ENCODE data around the gene KRTAP4-12.
"Not testable (repeated sequence)": the region's sequence is repeated elsewhere in the genome, so short reads cannot be mapped to it uniquely, and the experiment has no call there.

Gene KRTAP4-12

DNA sequence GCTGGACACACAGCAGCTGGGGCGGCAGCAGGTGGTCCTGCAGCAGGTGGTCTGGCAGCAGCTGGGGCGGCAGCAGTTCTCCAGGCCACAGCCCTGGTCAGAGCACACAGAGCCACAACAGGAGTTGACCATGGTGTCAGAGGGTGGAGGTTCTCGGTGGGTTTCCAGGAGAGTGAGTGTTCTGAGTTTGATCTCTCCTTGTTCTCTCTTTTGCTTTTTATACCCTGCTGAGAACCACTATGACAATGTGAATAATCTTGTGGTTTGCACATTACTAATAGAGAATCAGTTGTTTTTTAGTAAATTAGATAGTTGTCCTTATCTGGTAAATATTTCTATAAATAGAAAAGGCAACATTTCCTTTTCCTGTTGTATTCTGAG lies at the start of gene KRTAP4-12:
Gene KRTAP4-12 (minus strand): TSS at position 192 of the 381 bp plus-strand sequence. CDS start 60 bp downstream, at position 132.
- DNase-seq, result not testable (repeated sequence)

DNA sequence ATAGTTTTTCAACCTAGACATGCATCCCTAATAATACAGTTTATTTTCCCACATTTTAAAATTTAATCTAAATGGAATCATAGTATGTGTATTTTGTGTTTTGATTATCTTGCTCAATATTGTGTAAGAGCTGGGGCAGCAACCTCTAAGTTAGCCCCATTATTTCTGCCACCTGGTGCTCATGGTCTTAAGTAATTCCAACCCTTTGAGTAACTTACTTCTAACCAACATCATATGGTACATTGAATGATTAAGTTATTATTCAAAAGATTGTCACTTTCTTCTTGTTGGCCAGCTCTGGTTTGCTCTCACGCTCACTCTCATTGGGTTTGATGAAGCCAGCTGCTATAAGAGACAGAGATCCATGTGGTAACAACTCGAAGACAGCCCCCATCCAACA lies 47.9 kb upstream of the KRTAP4-12 start:
- no peak for DNase-seq

DNA sequence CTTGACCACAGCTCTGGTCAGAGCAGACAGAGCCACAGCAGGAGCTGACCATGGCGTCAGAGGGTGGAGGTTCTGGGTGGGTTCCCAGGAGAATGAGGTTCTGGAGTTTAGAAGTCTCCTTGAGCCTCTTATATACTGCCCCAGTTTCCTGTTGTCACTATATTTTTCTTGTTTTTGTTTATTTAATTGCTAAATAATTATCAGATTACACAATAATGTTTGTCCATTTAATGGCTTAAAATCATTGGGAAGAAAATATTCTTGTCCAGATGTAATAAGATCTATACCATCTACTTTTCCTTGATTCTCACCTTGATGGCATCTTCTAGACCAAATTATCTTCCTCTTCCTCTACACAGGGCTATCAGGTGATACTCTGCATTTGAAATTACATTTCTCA lies 44.1 kb upstream of the KRTAP4-12 start, which contains the start of gene KRTAP4-3:
Gene KRTAP4-3 (minus strand): TSS at position 101 of the 400 bp plus-strand sequence. CDS start 49 bp downstream, at position 52.
- DNase-seq, result no peak

DNA sequence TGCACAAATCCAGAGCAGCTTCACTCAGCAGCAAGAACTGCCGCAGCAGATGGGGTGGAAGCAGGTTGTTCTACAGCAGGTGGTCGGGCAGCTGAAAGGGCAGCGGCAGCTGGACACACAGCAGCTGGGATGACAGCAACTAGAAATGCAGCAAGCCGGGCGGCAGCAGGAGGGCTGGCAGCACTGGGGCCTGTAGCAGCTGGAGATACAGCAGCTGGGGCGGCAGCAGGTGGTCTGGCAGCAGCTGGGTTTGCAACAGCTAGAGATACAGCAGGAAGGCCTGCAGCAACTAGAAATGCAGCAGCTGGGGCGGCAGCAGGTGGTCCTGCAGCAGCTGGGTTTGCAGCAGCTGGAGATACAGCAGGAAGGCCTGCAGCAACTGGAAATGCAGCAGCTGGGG lies 43.6 kb upstream of the KRTAP4-12 start:
- no peak for DNase-seq

DNA sequence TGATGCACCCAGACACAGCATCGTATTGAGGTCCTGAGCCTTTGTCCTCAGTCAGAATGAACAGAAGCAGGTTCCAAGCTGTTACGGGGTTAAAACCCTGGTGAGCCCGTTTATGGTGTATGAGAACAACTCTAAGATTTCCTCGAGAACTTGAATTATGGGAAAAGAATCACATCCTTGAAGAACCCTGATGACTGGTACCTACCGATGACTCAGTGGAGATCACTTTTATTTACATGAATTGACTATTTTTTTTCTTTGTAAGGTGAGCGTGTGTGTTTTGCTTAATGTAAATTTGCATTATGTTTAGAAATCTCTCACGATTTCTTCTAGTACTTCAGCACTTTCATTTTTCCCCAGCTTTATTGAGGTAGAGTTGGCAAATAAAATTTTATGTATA lies 39.8 kb upstream of the KRTAP4-12 start:
- no peak for DNase-seq

DNA sequence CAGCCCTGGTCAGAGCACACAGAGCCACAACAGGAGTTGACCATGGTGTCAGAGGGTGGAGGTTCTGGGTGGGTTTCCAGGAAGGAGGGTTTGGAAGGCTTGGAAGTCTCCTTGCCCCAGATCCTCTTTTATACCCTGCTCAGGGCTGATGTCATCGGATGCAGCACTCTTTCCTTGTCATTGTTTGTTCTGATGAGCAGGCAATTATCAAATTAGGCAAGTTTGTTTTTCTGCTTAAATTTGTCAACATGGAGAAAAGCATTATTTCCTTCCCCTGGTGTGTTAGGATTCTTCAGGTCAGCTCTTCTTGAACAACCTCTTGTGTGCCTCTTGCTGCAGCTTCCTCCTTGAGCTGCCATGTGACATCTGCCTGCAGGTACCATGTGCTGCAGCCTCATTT lies 36.7 kb upstream of the KRTAP4-12 start, which contains the start of gene KRTAP4-4:
Gene KRTAP4-4 (minus strand): TSS at position 101 of the 400 bp plus-strand sequence. CDS start 57 bp downstream, at position 44.
- no peak for DNase-seq

DNA sequence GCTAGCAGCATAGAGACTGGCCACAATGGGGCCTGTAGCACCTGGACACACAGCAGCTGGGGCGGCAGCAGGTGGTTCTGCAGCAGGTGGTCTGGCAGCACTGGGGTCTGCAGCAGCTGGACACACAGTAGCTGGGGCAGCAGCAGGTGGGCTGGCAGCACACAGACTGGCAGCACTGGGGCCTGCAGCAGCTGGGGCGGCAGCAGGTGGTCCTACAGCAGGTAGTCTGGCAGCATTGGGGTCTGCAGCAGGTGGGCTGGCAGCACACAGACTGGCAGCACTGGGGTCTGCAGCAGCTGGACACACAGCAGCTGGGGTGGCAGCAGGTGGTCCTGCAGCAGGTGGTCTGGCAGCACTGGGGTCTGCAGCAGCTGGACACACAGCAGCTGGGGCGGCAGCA lies 36.2 kb upstream of the KRTAP4-12 start:
- not testable (repeated sequence) for DNase-seq

DNA sequence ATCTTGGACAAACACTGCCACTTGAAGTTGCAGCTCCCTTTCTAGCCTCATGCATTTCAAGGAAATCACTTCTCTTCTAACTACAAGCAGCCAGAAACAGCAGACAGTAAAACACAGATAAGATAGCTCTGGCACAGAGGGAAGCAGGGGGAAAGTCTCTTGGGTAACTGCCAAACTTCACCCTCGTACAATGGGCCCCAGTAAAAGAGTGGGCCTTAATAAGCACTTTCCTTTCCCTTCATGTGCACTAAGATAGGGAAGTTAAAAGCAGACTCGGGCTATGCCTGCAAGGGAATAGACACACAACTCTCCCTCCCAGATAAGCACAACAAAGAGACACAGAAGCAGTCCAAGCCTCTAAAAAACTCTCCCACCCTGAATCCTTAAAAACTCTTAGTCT lies 29.9 kb upstream of the KRTAP4-12 start:
- peak; percentile 45 for DNase-seq

DNA sequence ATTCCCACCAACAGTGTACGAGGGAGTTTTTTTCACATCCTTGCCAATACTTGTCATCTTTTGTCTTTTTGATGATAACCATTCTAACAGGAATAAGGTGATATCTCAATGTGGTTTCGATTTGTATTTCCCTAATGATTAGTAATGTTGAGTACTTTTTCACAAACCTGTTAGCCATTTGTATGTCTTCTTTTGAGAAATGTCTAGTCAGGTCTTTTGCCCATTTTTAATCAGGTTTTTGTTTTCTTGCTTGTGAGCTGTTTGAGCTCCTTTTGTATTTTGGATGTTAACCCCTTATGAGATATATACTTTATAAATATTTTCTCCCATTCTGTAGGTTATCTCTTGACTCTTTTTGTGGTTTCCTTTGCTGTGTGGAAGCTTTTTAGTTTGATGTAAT lies 27.5 kb upstream of the KRTAP4-12 start:
- no peak for DNase-seq

DNA sequence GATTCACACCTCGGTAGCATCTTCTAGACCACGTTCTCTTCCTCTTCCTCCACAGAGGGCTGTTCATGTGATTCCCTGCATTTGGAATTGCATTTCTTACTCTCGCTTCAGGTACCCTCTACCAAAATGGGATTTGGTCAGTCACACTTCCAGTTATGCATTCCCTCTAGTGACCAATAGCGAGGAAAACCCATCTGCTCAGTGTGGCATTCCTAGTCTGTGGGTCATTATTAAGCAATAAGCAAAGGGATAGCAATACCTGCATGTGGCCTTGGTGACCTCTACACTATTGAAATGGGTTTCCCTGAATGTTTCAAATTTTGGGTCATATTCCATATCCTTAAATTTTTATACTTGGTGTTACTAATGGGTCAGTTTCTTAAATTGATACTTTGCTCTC lies 26.0 kb upstream of the KRTAP4-12 start:
- no peak for DNase-seq

DNA sequence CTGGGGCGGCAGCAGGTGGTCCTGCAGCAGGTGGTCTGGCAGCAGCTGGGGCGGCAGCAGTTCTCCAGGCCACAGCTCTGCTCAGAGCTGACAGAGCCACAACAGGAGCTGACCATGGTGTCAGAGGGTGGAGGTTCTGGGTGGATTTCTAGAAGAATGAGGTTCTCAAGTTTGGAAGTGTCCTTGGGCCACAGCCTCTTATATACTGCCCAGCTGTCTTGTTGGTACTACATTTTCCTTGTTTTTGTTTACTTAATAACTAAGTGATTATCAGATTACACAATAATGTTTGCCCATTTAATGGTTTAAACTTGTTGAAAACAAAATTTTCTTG lies 25.6 kb upstream of the KRTAP4-12 start, which contains the start of gene KRTAP4-5:
Gene KRTAP4-5 (minus strand): TSS at position 174 of the 334 bp plus-strand sequence. CDS start 58 bp downstream, at position 116.
- no peak for DNase-seq

DNA sequence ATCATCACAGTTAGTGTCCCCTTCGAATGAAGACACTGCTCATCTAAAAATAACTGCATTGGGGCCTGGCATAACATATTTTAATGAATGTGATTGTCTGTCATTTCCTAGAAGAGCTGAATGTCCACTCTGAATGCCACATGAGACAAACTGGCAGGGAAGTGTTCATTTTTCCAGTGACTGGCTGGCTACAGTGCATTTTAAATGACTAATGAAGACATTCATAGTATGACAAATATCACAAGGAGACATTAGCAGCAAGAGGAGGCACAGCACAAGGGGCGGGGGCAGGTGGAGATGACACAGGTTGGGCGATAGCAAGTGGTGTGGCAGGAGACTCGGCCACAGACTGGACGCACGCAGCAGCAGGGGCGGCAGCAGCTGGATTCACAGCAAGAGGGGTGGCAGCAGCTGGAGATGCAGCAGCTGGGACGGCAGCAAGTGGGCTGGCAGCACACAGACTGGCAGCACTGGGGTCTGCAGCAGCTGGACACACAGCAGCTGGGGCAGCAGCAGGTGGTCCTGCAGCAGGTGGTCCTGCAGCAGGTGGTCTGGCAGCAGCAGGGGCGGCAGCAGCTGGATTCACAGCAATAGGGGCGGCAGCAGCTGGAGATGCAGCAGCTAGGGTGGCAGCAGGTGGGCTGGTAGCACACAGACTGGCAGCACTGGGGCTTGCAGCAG lies 25.1 kb upstream of the KRTAP4-12 start:
- not testable (repeated sequence) for DNase-seq

DNA sequence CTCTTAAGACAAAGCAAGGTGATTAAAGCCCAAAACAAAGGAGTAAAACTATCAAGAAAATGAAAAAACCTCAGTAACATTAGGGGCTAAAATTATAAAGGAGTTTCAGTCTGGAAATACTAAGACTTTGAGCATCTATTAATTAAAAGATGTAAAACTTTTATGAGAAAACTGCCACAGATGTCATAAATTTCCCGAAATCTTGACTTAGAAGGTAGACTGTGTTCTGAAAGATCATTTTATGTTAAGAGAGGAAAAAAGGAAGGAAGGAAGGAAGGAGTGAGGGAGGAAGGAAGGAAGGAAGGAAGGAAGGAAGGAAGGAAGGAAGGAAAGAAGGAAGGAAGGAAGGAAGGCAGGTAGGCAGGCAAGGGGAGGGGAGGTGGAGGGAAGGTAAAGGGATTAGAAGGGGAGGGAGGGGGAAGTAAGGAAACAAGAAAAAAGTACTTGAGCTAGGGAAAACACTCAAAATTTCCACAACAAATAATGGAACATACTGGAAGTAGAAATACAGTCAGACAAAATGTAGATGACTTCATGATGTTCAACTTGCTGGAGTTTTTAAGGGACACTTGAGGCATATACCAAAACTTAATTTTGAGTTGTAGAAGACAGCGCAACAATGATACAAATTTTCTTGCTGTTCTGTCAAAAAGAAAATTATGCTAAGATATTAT lies 23.7 kb upstream of the KRTAP4-12 start:
- DNase-seq, result no peak

DNA sequence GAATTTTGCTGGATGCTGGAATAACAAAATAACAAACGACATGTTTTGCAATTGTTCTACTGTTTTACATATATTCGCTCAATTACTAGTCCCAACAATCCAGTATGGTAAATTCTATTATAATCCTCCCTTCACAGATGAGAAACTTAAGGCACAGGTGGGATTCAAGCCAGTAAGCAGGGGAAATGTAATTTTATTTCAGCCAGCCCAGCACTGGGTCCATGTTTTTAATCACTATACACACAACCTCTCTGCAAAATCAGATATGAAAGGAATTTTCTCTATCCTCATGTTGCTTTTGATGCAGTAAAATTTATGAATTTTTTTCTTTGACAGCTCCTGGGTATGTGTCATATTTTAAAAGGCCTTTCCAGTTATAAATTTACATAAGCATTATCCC lies 21.3 kb upstream of the KRTAP4-12 start:
- no peak for DNase-seq

DNA sequence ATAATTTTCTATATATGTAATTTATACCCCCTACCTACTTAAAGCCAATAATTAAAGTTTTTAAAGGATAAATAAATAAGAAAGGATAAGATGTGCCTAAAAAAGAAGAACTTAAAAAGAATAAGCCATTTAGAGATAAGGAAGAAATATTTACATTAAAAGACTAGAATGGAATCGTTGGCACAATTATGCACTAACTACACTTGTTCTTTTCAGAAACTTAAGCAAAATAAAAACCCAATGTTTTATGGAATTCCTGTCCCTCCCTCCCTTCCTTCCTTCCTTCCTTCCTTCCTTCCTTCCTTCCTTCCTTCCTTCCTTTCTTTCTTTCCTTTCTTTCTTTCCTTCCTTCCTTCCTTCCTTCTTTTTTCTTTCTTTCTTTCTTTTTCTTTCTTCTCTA lies 20.9 kb upstream of the KRTAP4-12 start:
- no peak for DNase-seq

DNA sequence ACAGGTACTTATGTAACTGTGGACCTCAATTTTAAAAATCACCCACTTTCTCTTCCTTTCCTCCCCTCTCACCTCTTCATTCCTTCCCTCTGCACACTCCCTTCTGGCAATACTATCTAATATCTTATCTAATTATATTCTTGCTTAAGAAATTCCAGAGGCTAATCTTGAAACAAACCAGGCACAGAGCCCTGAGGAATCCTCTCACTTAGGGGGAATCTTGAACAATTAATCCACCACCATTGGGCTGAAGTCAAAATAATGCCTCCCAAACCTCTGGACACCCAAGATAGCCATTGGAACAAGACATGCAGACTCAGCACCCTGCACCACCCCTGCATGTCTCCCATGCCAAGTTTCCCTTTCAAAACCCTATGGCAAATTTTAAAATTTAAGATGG lies 17.4 kb upstream of the KRTAP4-12 start:
- DNase-seq, result no peak

DNA sequence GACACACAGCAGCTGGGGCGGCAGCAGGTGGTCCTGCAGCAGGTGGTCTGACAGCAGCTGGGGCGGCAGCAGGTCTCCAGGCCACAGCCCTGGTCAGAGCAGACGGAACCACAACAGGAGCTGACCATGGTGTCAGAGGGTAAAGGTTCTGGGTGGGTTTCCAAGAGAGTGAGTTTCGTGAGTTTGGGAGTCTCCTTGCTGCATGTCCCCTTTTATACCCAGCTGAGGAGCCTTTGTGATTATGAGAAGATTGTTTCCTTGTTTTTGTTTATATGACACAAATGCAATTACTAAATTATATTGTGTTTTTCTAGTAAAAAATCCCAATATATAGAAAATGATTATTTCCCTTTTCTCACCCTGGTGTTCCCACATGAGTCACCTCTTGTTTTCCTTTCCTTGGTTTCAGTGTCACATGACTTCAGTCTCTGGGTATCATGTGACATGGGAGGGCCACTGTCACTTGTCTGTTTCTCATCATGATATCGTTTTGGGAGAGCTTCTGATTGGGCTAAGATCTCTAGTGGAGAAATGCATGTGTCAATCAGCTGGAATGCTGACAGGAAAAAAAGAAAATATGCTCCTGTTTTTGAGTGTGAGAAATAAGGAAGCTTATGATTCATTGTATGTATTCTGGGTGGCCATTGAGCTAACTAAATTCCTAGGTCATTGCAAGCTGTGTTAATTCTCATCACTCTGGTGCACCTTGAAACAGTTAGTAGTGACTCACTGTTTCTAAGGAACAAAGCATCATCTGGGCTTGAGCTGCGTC lies 16.6 kb upstream of the KRTAP4-12 start, which contains the start of gene KRTAP4-6:
Gene KRTAP4-6 (minus strand): TSS at position 185 of the 772 bp plus-strand sequence. CDS start 57 bp downstream, at position 128.
- DNase-seq, result no peak

DNA sequence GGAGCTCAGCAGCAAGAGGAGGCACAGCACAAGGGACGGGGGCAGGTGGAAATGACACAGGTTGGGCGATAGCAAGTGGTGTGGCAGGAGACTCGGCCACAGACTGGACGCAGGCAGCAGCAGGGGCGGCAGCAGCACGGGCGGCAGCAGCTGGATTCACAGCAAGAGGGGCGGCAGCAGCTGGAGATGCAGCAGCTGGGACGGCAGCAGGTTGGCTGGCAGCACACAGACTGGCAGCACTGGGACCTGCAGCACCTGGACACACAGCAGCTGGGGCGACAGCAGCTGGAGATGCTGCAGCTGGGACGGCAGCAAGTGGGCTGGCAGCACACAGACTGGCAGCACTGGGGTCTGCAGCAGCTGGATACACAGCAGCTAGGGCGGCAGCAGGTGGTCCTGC lies 15.9 kb upstream of the KRTAP4-12 start:
- not testable (repeated sequence) for DNase-seq

DNA sequence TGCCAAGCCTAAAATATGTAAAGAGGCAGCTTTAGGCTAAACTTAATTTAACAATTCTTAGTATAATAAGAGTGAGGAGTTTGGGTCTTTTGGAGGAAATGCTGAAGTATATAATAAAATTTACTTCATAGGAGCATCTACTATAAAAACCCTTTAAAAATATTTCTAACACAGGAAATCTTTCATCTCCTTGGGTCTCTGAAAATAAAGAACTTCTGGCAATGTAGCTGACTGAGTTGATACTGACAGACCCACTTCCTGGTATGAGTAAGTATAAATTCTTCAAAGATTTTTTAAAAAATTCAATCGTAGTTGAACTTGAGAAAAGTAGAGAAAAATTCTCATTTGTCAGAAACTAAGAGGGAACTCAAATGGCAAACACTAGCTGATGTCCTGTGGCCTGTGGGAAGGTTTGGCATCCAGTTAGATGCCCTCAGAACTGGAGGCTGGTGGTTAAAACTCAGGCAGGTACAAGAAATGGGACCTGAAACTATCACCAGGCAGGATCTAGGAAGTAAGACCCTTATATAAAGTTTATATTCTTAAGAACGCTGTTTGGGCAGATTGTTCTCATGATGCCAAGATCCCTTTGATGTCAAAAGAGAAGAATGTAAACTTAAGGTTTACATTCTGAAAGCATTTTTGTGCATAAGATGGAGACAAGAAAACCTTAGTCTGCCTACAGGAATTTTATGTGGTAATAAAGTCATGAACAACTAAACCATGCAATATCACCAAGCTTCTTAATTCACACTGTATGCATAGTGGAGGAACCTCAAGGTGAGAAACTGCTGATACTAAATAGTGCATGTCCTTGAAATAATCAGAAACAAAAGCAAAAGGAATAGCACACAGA lies 10.1 kb upstream of the KRTAP4-12 start:
- DNase-seq, result no peak

DNA sequence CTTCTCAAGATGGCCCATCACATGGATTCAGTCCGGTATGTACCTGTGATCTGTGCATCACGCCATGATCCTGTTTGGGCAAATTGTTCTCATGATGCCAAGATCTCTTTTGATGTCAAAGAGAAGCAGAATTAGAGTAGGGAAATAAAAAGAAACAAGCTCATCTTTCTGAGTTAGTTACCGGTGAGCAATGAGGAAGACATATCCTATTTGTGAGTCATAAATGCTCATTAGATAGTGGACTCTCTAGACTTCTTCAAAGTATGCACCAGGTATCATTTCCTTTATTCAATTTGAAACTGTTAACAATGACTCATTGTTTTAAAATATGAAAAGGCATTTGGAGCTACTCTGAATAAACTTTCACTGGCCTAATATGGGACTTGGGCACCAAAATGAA lies 8.0 kb upstream of the KRTAP4-12 start:
- no peak for DNase-seq

DNA sequence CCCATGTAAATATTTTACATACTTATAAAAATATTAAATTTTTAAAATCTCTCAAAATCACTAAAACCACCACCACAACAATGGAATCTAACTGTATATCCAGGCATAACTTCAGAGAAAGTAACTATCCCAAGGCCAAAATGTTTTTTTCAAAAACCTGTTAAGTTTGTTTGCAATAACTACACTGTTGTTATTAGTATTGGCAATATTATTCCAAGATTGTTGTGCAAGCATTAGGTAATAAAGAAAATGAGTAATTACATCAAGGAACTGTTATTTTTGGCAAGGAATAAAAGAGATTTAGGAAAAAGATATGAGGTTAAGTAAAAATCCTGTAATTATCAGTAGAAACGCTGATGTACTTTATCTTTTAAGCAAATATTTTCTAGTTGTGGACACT lies 3.4 kb upstream of the KRTAP4-12 start:
- DNase-seq, result no peak

DNA sequence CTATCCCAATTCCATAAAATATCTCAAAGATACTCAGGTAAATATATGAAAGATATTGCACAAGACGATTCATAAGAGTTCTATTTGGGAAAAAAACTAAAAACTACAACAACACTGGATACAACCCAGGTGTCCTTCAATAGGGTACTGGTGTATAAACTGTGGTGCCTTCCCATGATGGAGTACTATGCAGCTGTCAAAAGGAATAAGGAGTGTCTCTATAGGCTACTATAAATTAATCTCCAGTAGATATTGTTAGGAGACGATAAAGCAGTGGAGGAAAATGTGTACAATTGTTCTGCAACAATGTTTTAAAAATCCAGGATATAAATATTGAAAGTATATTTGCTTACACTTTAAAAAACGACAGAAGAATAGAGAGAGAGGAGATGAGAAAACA lies 2.4 kb upstream of the KRTAP4-12 start:
- no peak for DNase-seq

DNA sequence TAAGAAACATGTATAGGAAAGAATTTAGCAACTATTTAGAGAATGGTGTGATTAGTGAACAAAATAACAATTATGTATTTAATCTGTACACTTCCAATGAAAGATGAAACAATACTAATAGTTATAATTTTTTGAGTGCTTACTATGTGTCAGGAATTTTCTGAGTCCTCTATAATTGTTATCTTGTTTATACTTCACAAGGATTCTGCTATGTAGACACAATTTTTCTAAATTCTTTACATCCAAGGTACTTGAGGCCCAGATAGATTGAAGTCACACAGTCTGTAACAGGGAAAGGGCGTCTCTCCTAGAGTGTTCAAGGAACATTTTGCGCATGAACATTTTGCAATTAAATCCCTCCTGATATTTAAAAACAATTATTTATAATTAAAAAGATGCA lies 1.1 kb upstream of the KRTAP4-12 start:
- no peak for DNase-seq

Data from hematopoietic multipotent progenitor cell treated with erythropoietin and hydrocortisone succinate and interleukin-3 and kit ligand, for 6 days (in vitro differentiated cells).